CD4-positive, alpha-beta T cell treated with Interleukin-12 subunit alpha and Interleukin-12 subunit beta, for 1 hour (primary cell): Measurements from ENCODE around the gene PHOSPHO2.
A peak's percentile ranks its signal among the peaks of the same experiment; 100 is the strongest.
"Not testable (repeated sequence)": the region's sequence is repeated elsewhere in the genome, so short reads cannot be mapped to it uniquely, and the experiment has no call there.

ENCODE experiments used
- DNase-seq: peaks from one replicate; pipeline ENCODE4 v3.0.0-alpha.2; 2020

PHOSPHO2 gene

DNA sequence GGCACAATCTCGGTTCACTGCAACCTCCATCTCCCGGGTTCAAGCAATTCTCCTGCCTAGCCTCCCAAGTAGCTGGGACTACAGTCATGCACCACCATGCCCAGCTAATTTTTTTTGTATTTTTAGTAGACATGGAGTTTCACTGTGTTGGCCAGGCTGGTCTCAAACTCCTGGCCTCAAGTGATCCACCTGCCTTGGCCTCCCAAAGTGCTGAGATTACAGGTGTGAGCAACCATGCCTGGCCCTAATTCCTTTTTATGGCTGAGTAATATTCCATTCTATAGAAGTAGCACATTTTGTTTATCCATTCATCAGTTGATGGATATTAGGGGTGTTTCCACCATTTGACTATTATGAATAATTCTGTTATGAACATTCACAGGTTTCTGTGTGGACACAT is 9.6 kb upstream of the PHOSPHO2 start:
- not testable (repeated sequence) for DNase-seq

- DNase-seq = not testable (repeated sequence)
Measured at GRCh38 chr2:169686825-169687224, 7.4 kb upstream of the PHOSPHO2 start.

- DNase-seq = not testable (repeated sequence)
Measured at GRCh38 chr2:169687943-169688342, 6.3 kb upstream of the PHOSPHO2 start.

GRCh38 chr2:169690958-169691357 is 3.3 kb upstream of the PHOSPHO2 start:
- DNase-seq = no peak

GRCh38 chr2:169692718-169693117 is 1.6 kb upstream of the PHOSPHO2 start:
- DNase-seq = no peak

DNA sequence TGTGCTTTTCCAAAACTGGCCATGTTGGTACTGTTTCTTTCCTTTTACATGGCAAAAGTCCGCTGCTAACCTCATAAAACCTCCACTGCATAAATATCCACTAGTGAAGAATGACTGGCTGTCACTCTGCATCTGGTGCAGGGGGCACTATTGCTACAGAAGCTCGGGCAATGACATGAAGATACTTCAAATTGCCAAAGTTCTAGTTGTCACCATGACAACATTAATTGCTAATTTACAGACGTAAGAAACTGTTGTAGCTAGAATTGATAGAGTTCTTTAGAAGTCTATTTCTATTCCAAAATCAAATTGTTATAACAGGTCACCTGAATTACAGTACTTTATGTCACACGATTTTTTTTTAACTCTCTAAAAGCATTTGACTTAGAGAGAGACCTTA is 909 bp upstream of the PHOSPHO2 start:
- DNase-seq = peak; percentile 48

DNA sequence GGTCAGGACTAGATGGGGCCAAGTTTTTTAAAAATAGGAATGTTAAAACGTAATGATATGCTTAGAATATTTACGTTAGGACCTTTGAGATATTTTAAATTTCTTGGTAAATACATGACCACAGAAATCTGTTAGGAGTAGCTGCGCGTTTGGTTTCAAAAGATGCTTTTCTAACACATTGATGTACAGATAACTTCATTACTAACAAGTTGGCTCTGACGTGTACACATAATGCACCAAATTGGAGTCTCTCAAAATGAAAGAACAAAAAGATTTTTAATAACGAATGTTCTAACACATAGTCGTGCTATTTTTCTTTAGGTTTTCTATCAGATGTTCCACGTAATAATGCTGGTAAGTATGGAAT is 608 bp downstream of the PHOSPHO2 start:
- DNase-seq = no peak

- DNase-seq = no peak
Measured at GRCh38 chr2:169696381-169696780, 2.1 kb downstream of the PHOSPHO2 start.

GRCh38 chr2:169699173-169699572 is 4.9 kb downstream of the PHOSPHO2 start:
- not testable (repeated sequence) for DNase-seq

DNA sequence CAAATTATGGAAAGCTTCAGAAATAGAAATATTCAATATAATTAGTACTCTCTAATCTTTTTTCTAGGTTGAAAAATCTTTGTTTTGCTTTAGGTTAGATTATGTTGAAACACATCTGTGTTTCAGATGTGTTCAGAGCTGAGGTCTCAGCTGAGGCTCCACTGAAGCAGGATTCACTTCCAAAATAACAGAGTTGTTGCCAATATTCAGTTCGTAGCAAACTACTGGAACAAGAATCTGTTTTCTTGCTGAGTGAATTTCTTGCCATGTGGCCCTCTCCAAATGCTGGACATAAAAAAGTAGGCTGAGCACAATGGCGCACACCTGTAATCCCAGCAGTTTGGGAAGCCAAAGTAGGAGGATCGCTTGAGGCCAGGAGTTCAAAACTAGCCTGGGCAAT is 8.7 kb downstream of the PHOSPHO2 start:
- DNase-seq = no peak

- no peak for DNase-seq
Measured at GRCh38 chr2:169704160-169704708, 10.0 kb downstream of the PHOSPHO2 start.

- DNase-seq = no peak
Measured at GRCh38 chr2:169705927-169706326, 11.7 kb downstream of the PHOSPHO2 start.

GRCh38 chr2:169707626-169708025 is 13.4 kb downstream of the PHOSPHO2 start:
- no peak for DNase-seq

DNA sequence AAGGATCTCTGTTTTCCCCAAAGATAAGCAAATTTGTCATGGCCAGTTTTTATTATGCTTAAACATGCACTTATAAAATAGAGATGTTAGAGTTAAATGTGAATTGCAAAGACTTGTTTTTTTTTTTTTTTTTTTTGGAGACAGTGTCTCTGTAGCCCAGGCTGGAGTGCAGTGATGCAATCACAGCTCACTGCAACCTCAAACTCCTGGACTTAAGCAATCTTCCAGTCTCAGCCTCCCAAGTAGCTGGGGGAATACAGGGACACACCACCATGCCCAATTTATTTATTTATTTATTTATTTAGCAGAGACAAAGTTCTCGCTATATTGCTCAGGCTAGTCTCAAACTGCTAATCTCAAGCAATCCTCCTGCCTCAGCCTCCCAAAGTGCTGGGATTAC is 15.1 kb downstream of the PHOSPHO2 start:
- no peak for DNase-seq

GRCh38 chr2:169709981-169710380 is 15.7 kb downstream of the PHOSPHO2 start:
- no peak for DNase-seq

GRCh38 chr2:169711751-169712509 is 17.7 kb downstream of the PHOSPHO2 start:
- DNase-seq = no peak

GRCh38 chr2:169712791-169713227 is 18.5 kb downstream of the PHOSPHO2 start:
- DNase-seq = no peak

- no peak for DNase-seq
Measured at GRCh38 chr2:169713331-169713730, 19.1 kb downstream of the PHOSPHO2 start.

DNA sequence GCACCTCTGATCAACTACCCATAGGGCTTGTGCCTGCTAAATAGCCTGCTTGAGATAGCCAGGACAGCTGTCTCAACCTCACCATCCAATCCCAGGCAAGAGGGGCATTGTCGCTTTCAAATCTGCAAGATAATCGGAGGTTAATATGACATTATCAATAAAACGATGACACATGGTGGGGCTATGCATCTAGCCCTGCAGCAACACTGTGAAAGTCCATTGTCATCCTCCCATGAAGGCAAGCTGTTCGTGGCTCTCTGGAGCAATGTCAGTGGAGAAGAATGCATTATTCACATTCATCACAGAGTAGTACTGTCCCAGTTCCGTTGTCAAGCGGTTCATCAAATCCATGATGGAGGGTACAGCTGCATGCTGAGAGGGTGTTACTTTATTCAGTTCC is 20.4 kb downstream of the PHOSPHO2 start:
- DNase-seq = no peak

DNA sequence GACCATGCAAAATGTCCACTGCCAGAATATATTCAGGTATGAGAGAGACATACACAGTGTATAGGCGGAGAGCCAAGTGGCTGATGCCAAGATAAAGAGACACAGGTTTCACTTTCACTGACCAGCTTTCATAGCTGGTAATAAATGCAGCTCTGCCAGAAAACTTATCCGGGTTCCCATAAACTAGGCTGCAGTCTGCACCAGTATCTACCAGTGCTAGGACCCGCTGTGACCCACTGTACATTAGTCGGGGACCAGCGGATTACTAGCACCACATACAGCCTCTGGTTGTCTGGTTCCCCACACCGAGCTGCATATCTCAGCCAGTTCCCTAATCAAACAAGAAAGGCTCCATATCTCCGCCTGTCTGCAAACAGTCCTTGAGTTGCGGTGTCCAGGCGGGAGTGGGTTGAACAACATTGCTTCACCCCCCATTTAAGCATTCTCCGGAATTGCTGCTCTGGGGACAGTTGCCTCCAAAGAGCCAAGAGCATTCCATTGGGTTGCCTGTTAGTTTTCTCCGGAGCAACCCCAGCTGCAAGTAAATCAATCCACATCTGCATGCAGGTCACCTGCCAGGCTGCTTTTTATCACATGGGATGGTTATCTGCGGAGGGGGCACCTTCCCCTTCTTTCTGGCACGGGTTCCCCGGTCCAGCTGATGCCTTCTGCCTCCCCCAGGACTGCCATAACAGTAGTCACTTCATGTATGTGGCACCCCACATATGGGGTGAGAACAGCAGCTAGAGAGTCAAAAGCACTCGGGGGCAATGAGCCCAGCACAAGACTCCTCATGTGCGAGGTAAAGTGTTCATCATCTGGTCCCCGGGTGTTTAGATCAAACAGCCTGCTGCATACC is 21.3 kb downstream of the PHOSPHO2 start:
- no peak for DNase-seq

- no peak for DNase-seq
Measured at GRCh38 chr2:169716238-169716886, 22.1 kb downstream of the PHOSPHO2 start.

DNA sequence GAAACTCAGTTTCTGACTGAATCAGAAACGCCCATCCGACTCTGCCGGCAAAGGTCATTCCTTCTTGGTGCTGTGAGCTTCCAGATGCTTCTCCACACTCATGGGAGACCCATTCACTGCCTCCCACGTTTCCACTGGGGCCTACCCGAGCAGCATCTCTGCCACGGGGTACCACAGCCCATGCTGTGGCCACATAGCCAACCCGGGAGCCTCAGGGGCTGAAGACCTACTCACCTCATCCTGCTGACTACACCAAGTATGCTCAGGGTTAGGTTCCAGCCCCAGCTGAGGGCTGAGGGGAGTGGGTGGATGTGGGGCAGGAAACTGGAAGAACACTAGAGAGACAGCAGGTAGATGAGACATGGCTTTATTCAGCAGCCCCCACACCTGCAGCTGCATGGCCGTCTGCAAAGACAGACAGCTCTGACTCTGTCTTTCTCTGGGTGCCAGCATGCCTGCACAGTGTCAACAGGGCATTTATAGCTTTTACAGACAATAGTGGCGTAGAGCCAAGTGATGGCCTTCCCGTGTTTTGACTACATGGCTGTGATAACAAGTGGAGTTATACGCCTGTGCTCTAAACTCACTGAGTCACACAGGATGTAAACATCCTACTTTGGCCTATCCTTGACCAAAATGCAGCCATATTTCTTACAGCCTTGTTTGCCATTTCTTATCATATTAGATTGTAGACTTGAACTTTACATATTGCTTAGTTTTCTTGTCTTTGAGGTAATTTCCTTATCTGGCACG is 22.8 kb downstream of the PHOSPHO2 start:
- DNase-seq = no peak

GRCh38 chr2:169717691-169718063 is 23.4 kb downstream of the PHOSPHO2 start:
- DNase-seq = no peak
